GM18517 (cell line): Measurements from ENCODE around the gene TET3.

ENCODE experiments used
- ATAC-seq: cut with Tn5 transposase; IDR thresholded peaks from one replicate; pipeline ENCODE4 v1.9.1; 2021; ENCODE audit warnings: mild to moderate bottlenecking, moderate library complexity; ENCODE audit not compliant: unreplicated experiment

The TET3 gene

DNA sequence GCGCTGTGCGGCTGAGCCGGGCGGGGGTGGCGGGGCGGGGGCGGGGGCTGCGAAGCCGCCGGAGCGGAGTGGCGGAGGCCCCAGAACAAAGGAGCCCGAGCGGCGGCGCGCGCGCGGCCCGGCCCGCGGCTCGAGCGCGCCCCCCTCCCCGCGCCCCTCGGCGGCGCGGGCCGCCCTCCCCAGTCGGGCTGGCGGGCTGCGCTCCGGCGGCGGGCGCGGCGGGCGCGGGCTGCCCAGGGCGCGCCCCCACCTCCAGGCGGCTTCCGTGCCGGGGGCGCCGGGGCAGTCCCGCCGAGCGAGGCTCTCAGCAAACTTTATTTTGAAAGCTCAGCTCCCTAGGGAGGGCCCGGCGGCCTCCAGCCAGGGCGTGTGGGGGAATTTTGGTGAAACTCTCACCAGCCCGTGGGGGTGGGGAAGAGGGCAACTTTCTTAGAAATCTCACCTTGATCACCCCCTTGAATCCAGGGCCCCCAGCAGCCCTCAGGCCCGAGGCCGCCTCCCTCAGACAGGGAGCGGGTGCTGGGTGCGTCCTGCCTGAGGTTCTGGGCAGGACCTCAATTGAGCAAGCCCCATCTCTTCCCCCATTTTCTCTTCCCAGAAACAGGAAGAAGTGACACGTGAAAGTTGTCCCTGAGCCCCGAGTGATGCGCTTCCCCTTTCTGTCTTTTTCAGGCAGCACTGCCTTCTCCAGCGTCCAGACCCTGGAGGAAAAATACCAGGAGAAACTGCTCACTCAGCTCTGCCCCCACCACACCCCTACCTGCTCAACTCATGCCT, 786 bp downstream of the TET3 start:
- ATAC-seq = peak; percentile 47

DNA sequence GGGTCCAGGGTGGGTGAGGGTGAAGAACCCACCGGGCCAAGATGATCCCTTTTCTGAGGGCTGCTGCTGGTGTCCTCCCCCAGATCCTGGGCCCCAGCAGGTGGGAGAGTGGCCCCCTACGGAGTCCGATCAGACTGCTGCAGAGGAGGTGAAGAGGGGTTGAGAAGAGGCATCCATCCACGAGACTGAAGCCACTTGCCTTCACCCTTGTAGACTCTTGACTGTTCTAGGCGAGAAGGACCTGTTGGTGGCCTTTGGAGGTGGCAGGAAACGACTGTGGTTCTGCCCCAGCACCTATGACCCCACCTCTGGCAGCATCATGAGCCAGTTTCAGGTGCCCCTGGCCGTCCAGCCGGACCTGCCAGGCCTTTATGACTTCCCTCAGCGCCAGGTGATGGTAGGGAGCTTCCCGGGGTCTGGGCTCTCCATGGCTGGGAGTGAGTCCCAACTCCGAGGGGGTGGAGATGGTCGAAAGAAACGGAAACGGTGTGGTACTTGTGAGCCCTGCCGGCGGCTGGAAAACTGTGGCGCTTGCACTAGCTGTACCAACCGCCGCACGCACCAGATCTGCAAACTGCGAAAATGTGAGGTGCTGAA, 1.5 kb downstream of the TET3 start:
- no peak for ATAC-seq

DNA sequence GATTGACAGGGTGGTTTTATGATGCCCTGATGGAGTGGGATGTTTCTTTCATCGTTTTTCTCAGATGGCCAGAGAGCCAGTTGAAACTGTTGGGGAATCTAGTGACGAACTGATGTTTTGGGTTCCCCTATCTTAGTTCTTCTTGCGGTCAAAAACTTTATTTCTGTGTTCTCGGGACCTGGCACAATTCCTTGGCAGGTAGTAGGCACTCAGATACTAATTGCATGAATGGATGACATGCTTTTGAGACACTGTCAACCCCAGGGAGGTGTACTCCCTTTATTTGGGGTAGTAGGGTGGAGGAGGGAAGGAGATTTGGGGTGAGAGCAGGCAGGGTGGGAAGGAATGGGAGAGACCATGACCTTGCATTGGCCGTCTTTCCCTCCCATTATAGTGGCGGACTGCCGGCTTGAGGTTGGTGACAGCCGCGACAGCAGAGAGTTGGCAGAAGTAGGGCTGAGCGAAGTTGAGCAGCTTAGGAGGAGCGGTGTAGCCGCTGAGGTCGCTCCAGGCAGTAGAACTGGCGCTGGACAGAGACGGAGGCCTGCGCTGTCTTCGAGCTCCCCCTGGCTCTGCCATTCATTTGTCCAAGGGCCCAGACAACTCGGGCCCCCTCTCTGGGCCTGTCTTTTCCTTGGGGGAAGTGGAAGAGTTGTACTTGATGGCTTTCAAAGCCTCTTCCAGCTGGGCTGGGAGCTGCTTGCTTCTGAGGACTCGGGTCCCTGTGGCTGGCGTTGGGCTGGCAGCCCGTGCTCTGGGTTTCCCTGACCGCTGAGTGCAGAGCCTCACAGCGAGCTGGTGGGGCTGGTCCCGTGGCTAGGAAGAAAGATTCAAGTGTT, 2.6 kb downstream of the TET3 start:
- no peak for ATAC-seq

DNA sequence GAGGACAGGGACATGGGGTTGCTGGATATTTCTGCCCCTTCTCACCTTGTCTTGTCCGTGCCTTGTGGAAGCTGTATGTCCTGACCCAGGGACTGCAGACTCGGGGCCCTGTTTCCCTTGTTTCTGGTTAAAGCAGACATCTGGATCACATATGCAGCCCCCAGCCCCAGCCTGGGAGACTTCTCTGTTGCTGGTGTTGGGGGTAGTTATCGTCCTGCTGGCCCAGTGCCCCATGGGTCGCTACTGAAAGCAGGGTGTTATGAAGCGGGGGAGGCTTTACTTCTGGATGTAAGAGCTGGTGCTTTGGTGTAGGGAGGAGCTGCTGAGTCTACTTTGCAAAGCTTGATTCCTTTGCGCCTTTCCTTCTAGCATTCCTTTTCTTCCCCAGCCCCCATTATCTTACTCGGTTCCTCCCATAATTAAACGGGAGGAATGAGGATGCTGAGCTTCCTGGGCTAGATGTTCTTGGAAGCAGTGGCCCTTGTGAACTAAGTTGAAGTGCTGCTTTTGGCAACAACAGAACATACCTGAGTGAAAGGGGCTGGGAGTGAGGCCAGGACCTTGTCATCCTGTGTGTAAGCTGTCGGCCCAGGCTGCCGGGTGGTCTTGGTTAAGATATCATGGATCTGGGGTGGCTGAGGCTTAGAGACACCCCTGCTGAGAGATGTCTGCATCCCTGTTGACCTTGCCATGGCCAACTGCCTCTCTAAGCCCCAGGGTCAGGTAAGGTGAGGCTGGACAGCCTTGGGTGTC, 3.4 kb downstream of the TET3 start:
- ATAC-seq = no peak

DNA sequence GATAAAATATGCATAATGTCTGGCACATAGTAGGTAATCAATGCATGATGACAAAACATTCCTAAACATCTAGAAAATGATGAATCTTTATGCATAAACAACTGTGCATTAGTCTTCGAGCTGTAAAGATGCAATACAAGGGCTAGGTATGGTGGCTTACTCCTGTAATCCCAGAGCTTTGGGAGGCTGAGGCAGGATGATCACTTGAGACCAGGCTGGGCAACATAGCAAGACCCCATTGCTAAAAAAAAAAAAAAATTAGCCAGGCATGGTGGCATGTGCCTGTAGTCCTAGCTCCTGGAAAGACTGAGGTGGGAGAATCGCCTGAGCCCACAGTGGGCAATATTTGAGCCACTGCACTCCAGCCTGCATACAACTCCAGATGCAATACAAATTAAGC, 5.3 kb downstream of the TET3 start:
- no peak for ATAC-seq

DNA sequence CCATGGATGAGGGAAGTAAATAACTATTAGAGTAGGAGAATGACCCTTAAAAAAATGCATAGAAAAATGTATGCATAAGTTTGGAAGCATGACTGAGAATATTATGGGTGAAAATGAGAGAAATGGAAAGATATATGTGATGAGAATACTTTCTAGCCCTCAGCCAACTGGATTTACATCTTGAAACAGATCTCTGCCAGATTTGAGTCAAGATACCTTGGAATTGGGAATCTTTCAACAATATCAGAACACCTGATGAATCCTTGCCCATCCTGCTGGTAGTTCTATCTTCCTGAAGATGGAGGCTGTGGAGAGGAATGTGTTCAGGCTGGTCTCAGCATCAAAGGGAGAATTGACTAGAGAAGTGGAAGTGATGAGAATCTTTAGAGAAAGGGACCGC, 5.8 kb downstream of the TET3 start:
- no peak for ATAC-seq

DNA sequence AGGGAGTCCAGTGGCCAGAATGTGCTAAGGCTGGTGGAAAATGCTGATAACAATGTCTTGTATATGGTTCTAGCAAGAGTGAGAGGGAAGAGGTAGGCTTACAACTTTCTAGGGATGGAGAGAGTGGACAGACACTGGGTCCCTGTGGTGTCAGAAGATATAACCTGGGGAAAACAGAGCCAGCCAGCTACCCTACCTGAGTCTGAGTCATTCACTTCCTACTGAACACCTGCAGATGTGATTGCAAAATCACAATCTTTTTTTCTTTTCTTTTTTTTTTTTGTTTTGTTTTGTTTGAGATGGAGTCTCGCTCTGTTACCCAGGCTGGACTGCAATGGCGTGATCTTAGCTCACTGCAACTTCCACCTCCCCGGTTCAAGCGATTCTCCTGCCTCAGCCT, 7.3 kb downstream of the TET3 start:
- ATAC-seq = no peak

DNA sequence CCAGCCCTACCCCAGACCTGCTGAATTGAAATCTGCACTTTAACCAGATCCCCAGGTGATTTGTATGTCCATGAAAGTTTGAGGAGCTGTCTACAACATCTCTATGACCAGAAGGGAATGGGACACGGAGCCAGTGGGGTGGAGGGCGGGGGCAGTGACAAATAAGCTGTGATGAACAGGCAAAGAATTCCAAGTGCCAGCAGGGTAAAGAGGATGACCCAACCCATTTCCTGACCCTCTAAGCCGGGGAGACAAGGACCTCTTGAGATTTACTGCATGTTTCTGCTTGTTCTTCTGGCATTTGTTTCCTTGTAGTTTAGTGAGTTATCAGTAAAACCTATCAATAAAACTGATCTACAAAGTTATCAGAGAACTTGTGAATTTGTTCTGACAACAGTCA, 8.7 kb downstream of the TET3 start:
- ATAC-seq = no peak

DNA sequence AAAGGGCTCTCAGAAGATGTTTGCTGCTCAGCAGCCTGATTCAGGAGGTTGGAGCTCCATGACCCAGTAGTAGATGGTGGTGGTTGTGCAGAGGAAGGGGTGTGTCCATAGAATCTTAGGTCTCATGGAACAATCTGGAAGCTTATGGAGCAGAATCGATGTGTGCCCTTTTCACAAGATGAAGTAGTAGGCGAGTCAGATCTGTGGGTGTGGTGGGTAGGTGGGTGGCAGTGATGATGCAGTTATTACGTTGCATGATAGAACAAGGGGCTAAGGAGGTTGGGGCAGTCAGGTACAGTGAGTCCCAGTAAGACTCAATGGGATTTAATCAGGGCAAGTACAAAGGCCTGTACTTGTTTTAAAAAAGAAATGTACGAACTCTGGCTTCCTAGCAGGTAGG, 9.1 kb downstream of the TET3 start:
- no peak for ATAC-seq

DNA sequence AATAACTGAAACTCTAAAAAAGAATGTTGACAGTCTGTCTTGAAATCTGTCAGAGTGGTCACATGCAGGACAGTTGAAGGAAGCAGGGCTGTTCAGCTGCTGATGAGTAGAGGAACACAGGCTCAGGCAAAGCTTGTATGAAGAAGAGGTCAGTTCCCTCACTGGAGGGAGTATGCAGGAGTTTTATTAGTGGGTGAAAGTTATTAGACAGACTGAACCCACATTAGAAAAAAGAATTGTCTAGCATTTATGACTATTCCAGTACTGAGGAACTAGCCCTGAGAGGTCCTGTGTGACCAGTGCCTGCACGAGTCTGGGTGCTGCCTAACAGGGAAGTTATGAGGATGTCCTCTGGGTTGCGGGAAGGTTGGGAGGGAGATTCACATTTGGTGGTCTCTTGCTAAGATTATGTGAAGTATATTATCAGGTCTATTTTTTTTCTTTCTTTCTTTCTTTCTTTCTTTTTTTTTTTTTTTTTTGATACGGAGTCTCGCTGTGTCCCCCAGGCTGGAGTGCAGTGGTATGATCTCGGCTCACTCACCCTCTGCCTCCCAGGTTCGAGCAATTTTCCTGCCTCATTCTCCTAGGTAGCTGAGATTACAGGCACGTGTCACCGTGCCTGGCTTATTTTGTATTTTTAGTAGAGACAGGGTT, 9.6 kb downstream of the TET3 start:
- no peak for ATAC-seq

DNA sequence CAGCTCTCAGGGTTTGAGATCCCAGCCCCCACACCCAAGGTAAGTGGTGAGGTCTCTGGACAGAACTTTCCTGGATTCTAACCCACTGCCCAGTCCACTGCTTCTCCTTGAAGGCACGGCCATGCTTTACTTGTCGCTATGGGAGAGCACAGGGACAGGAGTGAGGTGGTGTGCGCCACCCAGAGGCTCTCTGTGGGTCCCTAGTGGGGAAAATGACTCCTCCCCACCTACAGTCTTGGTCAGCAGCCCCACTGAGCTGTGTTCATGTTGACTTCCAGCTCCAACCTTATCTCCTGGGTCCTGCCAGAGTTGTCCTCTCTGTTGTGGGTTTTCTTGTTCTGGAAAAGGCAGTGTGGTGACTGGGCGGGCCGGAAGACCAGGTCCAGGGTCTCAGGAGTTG, 11.1 kb downstream of the TET3 start:
- ATAC-seq = no peak

DNA sequence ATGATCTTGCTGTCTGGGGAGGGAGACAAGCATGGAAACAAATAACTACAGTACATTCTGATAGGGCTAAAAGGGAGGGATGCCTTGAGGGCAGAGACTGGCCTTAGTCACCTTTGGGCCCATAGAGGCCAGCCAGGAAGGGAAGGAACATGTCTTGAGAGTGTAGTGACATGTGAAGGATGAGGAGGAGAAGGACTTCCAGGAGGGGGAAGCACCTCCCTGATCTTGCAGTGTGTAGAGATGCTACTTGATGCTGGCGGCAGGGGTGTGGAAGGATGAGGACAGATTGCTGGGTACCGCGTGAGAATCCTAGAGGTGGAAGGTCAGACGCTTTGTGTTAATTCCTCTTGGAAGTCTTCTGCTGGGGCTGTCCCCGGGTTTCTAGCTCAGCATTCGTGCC, 13.1 kb downstream of the TET3 start:
- no peak for ATAC-seq

DNA sequence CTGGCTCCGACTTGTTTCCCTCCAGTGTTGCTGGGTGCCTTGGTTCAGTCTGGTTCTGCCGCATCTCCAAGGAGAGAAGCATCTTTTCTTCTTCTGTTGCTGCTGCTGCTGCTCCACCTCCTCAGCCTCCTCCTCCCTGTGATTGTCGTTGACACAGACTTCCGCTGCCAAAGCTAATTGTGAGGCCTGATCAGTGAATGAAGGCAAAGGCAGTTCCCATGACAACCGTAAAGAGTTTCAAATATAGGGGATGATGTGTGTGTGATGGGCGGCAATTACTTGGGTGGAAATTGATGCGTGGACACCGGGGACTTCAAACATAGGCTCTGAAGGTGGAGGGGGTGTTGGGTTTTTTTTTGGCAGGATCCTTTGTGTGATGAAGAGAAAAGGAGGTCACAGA, 13.7 kb downstream of the TET3 start:
- ATAC-seq = no peak

DNA sequence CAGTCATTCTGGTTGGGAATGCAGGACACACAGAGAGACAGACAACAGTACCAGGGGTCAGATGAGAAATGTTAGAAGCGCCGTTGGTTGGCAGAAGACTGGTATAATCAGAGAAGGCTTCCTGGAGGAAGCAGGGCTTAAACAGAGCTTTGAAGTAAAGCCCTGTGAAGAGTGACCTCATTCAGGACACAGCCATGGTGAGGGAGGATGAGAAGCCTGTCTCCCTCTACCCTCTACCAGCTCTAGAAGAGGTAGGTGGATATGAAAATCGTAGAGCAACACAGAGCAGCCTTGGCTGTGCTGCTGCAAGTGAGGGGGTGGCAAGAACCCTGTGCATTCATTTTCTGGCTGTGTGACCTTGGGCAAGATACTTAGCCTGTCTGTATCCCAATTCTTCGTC, 14.2 kb downstream of the TET3 start:
- ATAC-seq = no peak

DNA sequence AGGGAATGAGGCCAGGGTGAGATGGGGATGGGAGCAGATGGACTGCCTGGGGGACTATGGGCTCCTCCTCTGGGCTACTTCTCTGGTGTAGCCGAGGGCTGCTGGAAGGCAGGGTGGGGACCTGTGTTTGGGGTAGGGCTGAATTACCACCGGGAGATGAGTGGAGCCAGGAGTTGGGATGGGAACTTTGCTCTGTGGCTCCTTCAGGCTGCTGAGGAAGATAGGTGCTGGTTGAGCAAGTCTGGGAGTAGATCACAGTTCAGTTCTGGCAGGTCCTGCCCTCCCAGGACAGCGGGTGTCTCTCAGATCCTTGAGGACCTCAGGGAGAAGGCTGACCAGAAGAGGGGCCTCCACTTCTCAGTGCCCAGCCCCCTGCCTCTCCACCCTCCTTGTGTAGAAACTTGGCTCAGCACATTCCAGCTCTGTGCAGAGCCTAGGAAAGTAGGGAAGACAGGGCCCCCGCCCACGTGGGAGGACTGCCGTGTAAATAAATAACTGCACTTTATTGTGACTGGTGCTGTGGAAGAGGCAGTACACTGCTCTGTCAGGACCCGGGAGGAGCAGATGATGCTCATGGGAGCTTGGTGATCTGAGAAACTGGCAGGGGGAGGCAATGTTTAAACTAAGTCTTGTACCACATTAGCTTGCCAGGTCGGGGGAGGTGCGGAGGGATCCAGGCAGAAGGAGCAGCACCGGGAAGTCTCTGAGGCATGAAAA, 15.3 kb downstream of the TET3 start:
- ATAC-seq = no peak

DNA sequence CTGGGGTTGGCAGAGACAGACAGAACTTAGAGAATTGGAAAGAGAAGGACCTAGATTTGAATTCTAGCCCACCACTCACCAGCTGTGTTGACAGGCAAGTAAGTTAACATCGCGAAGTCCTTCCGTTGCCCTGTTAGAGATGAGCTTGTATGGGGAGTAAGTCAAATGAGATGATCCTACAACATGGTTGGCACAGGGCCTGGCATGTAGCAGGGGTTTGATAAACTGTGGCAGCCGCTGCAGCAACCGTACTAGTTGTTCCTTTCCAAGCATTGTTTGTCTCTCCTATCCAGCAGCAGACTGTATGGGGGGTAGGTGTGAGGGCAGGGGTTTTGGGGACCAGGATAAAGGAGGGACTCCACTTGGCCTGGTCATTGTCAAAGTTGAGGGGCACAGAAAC, 16.0 kb downstream of the TET3 start:
- no peak for ATAC-seq

DNA sequence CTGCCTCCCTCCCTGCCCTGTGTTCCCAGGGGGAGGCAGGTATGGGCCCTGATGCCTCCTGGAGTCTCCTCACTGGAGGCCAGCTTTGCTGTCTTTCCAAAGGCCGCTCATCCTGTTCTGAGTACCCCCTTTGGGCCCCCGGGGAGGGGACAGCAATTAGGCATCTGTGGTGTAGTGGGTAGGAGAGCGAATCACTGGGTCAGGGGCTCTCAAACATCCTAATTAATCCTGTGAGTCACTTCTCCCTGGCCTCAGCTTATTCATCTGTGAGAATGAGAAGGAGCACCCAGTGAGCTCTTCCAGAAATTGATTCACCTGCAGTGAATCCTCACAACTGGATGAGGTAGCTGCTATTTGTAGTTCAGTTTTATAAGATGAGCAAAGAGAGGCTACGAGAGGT, 16.4 kb downstream of the TET3 start:
- ATAC-seq = no peak

DNA sequence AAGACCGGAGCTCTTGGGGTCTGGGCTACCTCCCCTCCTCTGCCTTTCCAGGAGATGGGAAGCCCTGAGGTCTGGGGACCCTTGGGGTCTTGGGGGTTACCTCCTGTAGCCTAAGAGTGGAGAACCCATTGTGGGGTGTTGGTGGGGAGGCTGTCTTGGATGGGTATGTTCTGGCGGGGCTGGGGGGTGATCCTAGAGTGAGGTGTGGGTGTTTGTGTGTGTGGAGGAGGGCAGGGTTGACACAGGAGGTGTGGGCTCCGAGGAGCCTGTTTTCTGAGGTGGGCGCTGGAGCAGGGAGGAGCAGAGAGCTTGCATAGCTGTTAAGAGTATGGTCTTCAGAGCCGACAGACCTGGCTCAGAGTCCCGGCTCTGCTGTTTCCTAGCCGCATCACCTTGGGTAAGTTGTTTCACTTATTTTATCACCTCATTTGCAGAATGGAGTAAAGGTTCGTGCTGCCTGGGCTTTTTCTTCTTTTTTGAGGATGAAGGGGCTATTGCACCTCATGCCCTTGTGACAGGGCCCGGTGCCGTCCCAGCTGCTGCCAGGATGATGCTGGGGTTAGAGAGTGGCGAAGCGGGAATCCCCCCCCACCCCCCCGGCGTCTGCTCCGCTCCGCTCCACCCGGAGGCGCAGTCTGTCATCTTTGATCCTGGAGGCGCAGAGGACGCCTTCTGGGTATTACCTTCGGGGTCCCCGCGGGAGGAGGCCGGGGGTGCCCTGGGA, 17.2 kb downstream of the TET3 start:
- ATAC-seq = peak; percentile 44
